K562 (cell line): Measurements from ENCODE around the gene SPEM1.

Source experiments
- MEIS2 ChIP-seq: fragments of 450-650 bp; IDR thresholded peaks from 2 replicates; pipeline ENCODE4 v1.6.1; 2014; ENCODE audit warnings: mild to moderate bottlenecking; ENCODE audit not compliant: partially characterized antibody
- NRF1 ChIP-seq, 2 experiments: fragments of 450-650 bp; IDR thresholded peaks in 1 of 2; conservative IDR thresholded peaks in 1 of 2; 2 replicates each; pipeline ENCODE4 v1.6.1; 2014; ENCODE audit warnings: mild to moderate bottlenecking in 2 of 2
- SP1 ChIP-seq: sonication (generic); formaldehyde crosslinking; IDR thresholded peaks from 2 replicates; pipeline ENCODE4 v1.8.1; 2022; ENCODE audit warnings: mild to moderate bottlenecking, missing genetic modification reagents
- ZKSCAN8 ChIP-seq: fragments of 200-800 bp; sonication (Bioruptor generic); IDR thresholded peaks from 2 replicates; pipeline ENCODE4 v1.6.1; 2016; ENCODE audit warnings: missing genetic modification characterization, missing compliant biosample characterization
- ZNF644 ChIP-seq: fragments of 200-800 bp; sonication (Bioruptor generic); IDR thresholded peaks from 2 replicates; pipeline ENCODE4 v1.6.1; 2016; ENCODE audit warnings: low read depth, missing genetic modification characterization, missing compliant biosample characterization
- TF ChIP-seq, protein P1 (sequence below), 3 experiments: IDR thresholded peaks in 2 of 3; conservative IDR thresholded peaks in 1 of 3; 2 replicates each; pipeline ENCODE4 v1.5.1; 2011 to 2012; ENCODE audit warnings: low read length in 3 of 3, mild to moderate bottlenecking in 3 of 3, control low read depth in 2 of 3, improper control_type of control experiment in 1 of 3, inconsistent platforms in 1 of 3, low read depth in 1 of 3, mixed read lengths in 1 of 3, moderate library complexity in 1 of 3; ENCODE audit not compliant: insufficient read depth in 2 of 3
- TF ChIP-seq, protein P2 (sequence below): sonication (generic); formaldehyde crosslinking; IDR thresholded peaks from 2 replicates; pipeline ENCODE4 v1.8.0; 2023; ENCODE audit warnings: missing genetic modification reagents, mild to moderate bottlenecking, borderline replicate concordance

DNA sequence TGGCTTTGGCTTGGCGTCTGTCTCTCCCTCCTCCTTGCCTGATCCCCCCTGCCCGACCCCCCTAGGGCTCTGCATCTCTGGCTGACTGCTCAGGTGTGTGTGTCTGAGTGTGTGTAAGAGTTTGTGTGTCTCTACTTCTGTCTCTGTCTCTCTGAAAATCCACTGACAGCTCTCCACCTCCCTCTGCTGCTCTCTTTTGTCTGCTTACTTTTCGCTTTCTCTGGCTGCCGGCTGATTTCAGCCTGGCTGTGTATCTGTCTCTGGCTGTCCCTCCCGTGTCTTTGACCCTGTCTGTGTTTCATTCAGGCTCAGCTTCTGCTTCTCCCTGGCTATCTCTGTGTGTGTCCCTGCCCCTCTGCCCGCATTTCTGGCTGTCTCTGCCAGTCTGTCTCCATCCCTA is 3.8 kb upstream of the SPEM1 start:
- TF ChIP-seq ZKSCAN8 (CRISPR knock-in tag) = no peak
- TF ChIP-seq NRF1 (conservative IDR thresholded peaks at IDR 0.05 in 1 of 2, IDR thresholded peaks at IDR 0.05 in 1 of 2) = no peak
- no peak for TF ChIP-seq SP1 (CRISPR knock-in tag)
- TF ChIP-seq ZNF644 (tag) = no peak
- TF ChIP-seq MEIS2 = no peak
- TF ChIP-seq, protein P1, sequence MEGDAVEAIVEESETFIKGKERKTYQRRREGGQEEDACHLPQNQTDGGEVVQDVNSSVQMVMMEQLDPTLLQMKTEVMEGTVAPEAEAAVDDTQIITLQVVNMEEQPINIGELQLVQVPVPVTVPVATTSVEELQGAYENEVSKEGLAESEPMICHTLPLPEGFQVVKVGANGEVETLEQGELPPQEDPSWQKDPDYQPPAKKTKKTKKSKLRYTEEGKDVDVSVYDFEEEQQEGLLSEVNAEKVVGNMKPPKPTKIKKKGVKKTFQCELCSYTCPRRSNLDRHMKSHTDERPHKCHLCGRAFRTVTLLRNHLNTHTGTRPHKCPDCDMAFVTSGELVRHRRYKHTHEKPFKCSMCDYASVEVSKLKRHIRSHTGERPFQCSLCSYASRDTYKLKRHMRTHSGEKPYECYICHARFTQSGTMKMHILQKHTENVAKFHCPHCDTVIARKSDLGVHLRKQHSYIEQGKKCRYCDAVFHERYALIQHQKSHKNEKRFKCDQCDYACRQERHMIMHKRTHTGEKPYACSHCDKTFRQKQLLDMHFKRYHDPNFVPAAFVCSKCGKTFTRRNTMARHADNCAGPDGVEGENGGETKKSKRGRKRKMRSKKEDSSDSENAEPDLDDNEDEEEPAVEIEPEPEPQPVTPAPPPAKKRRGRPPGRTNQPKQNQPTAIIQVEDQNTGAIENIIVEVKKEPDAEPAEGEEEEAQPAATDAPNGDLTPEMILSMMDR (IDR thresholded peaks at IDR 0.05 in 2 of 3, conservative IDR thresholded peaks at IDR 0.05 in 1 of 3; ENCODE audit: insufficient read depth in 2 of 3, low read depth in 1 of 3, low read length in 3 of 3) = peak in 2 of 3 experiments; percentile 26 to 31; a peak in 2 of 6 replicates
- TF ChIP-seq, protein P2, sequence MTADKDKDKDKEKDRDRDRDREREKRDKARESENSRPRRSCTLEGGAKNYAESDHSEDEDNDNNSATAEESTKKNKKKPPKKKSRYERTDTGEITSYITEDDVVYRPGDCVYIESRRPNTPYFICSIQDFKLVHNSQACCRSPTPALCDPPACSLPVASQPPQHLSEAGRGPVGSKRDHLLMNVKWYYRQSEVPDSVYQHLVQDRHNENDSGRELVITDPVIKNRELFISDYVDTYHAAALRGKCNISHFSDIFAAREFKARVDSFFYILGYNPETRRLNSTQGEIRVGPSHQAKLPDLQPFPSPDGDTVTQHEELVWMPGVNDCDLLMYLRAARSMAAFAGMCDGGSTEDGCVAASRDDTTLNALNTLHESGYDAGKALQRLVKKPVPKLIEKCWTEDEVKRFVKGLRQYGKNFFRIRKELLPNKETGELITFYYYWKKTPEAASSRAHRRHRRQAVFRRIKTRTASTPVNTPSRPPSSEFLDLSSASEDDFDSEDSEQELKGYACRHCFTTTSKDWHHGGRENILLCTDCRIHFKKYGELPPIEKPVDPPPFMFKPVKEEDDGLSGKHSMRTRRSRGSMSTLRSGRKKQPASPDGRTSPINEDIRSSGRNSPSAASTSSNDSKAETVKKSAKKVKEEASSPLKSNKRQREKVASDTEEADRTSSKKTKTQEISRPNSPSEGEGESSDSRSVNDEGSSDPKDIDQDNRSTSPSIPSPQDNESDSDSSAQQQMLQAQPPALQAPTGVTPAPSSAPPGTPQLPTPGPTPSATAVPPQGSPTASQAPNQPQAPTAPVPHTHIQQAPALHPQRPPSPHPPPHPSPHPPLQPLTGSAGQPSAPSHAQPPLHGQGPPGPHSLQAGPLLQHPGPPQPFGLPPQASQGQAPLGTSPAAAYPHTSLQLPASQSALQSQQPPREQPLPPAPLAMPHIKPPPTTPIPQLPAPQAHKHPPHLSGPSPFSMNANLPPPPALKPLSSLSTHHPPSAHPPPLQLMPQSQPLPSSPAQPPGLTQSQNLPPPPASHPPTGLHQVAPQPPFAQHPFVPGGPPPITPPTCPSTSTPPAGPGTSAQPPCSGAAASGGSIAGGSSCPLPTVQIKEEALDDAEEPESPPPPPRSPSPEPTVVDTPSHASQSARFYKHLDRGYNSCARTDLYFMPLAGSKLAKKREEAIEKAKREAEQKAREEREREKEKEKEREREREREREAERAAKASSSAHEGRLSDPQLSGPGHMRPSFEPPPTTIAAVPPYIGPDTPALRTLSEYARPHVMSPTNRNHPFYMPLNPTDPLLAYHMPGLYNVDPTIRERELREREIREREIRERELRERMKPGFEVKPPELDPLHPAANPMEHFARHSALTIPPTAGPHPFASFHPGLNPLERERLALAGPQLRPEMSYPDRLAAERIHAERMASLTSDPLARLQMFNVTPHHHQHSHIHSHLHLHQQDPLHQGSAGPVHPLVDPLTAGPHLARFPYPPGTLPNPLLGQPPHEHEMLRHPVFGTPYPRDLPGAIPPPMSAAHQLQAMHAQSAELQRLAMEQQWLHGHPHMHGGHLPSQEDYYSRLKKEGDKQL = no peak
